Measurements from ENCODE around the gene CHST13.

CHST13 gene

GRCh38 chr3:126523745-126524428 is at the start of gene CHST13:
CHST13 (plus strand) TSS chr3:126524155; CDS start chr3:126524333, 178 bp downstream.
- DNase-seq, result peak; percentile 68

- peak; percentile 31 for DNase-seq
These were observed 49.2 kb upstream of the CHST13 start for GRCh38 chr3:126474498-126475412.

- peak; percentile 85 for DNase-seq
These were observed 48.4 kb upstream of the CHST13 start, which contains the start of gene ZXDC for GRCh38 chr3:126475413-126476114. ZXDC (minus strand) TSS chr3:126475891; CDS start chr3:126475865, 26 bp downstream.

DNA sequence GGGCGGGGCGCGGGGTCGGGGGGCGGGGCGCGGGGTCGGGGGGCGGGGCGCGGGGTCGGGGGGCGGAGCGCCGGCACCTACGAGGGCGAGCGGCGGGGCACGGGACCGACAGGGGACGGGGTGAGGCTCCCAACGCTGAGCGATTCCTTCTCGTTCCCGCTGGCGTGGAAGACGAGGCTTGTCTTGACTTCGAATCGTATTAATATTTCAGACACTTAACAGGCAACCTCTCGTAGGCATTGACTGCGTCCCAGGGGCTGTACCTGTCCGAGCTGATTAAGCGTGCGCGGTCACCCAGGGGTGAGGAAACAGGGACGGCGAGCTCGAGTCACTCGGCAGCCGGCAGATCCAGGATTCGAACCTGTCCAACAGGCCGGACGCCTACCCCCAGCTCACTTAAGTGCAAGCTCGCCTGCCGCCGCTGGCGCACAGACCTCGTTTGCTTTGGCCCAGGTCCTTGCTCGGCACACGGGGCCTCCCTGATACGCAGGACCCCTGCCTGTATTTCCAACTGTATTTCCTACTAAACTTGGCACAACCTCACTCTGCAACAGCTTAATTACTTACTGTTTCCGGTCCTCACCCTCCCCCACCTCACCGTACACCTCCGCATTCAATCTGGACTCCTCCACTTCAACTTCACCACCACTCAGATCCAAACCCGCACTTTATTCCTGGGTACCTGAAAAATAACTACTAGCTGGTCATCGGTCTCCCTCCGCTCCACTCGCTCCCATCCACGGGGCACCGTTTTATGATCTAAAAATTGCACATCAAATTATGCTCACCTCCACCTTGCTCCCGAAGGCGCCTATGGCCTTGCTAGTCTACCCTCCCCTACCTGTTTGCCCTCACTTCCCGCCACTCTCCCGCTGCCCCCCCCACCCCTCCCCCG is 47.5 kb upstream of the CHST13 start:
- DNase-seq, result peak; percentile 52

GRCh38 chr3:126477061-126477380 is 46.9 kb upstream of the CHST13 start:
- DNase-seq, result no peak

DNA sequence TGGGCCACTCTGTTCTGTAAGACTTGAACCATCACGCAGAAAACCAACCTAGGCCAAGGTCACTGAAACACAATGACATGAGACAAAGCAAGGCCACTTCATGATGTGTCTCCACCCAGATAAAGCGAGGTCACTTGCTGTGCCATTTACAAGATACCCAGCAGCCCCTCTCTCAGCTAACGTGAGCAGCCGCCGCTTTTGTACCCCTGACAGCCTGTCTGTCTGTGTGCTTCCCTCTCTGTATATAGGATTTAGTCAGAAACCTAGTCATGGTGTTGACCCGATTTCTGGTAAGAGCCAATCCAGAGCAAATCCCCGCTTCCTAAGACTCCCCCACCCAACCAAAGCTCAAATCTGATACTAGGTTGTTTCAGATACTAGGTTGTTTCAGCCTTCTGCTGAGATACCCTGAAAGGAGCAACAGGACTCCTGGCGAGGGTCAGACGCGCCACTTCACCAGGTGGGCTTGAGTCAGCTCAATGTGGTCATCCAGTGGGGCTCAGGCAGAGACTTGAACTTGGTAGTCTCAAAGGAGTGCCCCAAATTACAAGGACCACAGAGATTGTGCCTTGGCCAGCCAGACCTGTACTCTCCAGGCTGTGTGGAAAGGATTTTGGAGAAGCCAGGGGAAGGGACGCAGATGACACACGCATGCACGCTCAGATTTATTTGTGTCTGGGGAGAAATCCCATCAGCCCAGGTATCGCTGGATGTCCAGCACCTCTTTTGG is 45.2 kb upstream of the CHST13 start:
- no peak for DNase-seq

DNA sequence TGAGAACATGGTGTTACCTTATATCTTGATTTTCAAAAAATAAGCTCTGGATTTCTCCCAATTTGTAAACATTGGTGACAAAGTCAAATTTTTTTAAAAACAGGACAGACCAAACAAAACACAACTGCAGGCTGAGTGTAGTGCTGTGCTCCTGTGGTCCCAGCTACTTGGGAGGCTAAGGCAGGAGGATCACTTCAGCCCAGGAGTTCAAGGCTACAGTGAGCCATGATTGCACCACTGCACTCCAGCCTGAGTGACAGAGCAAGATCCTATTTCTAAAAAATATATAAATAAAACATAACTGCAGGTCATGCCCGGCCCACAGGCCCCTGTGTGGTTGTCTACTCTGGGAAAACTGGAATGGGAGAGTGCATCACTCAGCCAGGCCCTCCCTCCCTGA is 44.3 kb upstream of the CHST13 start:
- no peak for DNase-seq

GRCh38 chr3:126480206-126480605 is 43.7 kb upstream of the CHST13 start:
- DNase-seq, result no peak

DNA sequence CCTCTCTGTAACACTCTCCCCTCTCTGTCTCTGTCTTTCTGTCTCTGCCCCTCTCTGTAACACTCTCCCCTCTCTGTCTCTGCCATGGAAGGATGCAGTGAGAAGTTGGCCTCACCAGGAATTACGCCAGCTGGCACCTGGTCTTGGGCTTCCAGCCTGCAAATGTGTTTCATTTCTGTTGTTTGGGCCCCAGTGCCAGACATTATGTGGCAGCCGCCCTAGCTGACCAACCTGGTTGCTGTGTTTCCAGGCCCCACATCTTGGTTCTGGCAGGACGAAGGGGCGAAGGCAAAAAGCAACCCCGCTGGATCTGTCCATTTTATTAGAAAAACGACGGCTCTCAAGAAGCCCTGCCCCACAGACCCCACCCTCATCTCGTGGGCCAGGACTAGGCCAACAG is 43.1 kb upstream of the CHST13 start:
- DNase-seq, result no peak

DNA sequence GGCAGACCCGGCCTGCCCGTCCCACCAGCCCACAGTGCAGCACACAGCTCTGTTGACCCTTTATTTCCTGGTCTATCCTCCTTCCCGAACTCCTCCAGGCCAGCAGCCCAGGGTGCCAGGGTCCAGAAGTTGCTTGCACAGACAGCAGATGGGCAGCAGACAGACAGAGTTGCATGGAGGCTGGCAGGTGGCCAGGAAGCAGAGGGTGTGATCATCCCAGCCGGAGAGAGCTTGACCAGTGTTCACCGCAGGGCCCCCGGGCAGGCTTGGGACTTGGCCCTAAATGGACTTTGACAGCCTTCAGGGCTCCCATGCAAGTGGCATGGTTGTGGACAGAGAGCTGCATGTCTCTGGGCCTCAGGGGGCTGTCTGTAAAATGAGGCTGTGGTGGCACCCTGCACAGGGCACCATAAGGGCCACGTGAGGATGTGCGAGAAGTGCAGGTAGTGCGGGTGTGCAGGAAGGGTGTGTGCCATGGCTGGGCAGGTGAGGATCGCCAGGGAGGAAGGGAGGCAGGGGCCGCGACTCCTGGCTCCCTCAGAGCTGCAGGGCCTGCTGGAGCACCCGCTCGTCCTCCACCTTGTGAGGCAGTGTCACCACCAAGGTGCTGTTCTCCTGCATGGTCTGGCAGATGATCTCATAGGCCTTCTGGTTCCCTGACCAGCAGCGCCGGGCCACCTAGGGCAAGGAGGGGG is 42.0 kb upstream of the CHST13 start:
- DNase-seq, result no peak

DNA sequence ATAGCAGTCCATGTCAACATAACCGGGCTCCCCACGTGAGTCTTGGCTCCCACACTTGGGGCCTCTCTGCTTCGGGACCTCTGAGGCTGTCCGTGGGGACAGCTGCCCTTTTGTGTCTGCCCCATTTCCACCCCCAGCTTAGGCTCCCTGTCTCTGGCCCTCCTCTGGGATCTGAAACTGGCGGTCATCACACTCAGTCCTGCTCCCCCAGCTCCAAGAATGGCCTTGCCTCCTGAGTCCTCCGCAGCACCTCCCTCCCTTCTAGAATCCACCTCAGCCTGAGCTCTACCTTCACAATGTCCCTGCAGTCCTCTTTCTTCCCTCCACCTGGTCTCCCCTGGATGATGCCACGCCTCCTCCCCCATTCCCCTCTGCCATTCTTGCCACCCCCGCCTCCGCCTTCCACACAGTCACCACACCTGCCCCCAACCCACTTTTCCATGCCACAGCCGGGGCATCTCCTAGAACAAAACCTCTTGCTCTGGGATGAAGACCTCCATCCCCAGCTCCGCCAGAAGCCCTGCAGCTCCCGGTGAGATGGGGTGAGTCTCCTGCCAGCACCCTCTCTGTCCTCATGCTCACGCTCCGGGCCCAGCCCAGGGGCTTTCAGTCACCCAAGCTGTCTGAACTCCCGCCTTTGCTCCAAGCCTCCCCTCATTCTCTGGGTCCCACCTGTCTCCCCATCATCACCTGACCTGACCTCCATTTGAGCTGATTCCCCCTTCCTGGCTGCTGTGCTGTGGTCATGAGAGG is 41.3 kb upstream of the CHST13 start:
- DNase-seq, result no peak

DNA sequence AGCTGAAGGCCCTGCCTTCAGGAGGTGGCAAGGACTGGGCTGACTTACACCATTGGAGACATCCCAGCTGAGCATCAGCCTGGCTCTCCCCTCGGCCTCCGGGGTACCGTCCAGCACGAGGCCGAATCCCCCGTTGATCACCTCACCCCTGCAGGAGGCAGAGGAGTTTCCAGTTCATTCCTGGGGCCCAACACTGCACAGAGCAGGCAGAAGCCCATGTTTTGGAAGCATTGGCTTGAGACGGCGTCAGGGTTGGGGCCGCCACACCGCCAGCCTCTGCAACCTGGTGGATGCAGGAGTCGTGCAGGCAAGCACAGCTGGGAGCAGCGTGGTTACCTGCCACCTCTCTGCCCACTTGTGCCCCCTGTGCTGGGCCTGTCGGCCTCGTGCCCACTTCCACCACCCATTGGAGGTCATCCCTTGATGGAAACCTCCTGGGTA is 40.6 kb upstream of the CHST13 start:
- DNase-seq, result no peak

DNA sequence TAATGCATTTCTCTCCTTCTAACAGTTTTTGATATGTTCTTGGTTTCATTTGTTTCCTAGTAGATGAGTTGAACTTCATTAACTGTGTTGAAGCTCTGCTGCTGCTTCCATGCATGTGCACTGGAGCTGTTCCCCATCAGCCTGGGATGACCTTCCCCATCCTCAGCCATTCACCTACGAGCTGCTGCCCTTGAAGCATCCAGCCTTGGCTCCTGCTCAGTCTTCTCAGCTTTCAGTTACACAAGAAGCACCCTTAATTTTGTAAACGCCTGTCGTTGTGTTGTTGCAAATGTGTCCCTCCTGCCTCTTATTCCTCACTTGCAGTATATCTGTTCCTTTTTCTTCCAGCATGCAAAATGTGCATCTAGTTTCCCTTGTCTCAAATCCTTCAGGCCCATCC is 39.8 kb upstream of the CHST13 start:
- DNase-seq, result no peak

DNA sequence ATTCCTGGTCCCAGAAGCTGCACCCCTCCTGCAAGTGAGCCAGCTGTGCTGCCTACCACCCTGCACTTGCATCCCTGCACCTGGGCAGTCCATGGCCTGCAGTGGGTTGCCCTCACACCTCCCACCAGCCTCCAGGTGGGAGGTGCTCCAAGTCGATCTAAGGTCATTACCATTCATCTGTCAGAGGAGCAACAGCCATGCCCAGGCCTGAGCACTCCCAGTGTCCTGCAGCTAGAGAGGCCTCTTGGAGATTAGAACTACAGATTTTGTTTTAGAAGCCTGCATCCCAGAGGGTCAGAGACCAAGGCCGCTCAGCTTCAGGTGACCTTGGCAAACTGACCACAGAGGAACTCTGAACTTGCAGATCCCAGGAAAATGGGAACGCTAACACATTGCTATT is 39.3 kb upstream of the CHST13 start:
- DNase-seq, result no peak

GRCh38 chr3:126485176-126485897 is 38.6 kb upstream of the CHST13 start:
- DNase-seq, result no peak

- DNase-seq, result no peak
These were observed 38.0 kb upstream of the CHST13 start for GRCh38 chr3:126485956-126486355.

DNA sequence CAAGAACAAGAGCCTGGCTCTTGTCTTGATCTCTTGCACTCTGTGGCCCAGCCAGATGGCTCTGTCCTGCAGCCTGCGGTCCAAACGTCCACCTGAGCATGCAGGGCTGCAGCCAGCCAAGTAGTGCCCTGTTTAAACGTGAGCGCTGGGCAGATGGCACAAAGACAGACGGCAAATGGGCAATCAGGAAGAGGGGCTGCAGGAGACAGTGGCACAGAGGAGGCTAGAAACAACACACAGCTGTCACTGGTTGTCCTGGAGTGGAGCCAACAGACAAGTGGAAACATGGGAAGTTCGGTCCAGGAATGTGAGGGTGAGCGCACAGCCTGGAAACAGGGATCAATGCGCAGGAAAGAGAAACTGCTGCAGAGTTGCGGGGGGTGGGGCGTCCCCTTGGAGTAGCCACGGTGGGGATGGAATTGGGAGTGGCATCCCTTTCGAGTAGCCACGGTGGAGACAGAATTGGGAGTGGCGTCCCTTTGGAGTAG is 37.6 kb upstream of the CHST13 start:
- DNase-seq, result no peak

DNA sequence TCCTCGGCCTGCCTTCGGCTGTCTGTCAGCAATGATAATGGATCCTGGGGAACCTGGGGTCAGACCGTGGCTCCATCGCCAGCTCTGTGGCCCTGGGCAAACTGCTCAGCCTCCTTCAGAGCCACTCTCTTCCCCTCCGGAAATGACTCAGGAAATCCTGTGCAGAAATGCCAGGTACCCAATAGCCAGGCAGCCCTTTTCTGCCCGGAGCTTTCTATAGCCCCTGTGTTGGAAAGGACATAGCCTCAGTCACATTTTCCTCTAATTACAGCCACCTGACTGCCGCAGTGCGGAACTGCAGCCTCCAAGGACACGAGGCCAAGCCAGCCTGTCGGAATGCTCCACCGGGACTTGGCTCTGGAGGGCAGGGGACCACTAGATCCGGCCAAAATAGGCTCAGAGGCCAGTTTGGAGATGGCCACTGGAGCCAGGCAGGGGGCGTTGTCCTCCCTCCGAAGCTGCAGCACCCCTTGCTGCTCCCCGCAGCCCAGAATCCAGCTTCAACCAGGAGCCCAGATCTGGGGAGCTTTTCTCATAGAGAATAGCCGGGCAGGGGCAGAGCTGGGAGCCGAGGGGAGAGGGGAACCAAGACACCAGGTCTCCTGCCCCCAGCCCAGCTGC is 36.7 kb upstream of the CHST13 start:
- DNase-seq, result no peak

GRCh38 chr3:126488185-126488584 is 35.8 kb upstream of the CHST13 start:
- DNase-seq, result no peak
